Spleen (tissue), 7 donors: ENCODE data around the gene DKK3.

Source experiments
- POLR2A ChIP-seq, 3 donors: fragments of 450-650 bp; IDR thresholded peaks; one replicate each; pipeline ENCODE4 v1.5.1; 2017; ENCODE audit warnings: antibody characterized with exemption in 3 of 3, mild to moderate bottlenecking in 1 of 3
- TF ChIP-seq, protein P1 (sequence below), 11 experiments: fragments of 200-600 bp in 7 of 11; fragments of 450-650 bp in 4 of 11; sonication (generic) in 4 of 11; IDR thresholded peaks in 8 of 11; conservative IDR thresholded peaks in 3 of 11; 1 replicate in 7 of 11; 2 replicates in 4 of 11; pipeline versions ENCODE4 v1.4.0 to v1.8.0; 2016 to 2021; ENCODE audit warnings: antibody characterized with exemption in 11 of 11, inconsistent platforms in 4 of 11, mild to moderate bottlenecking in 1 of 11
- donor health status: DM: no; HTN: no; CAD: no; lungs with moderate emphysema.
- donor health status: DM: no; HTN: no; CAD: no.
- donor health status: DM: no; HTN: no; CAD: no.

- TF ChIP-seq POLR2A (IDR thresholded peaks at IDR 0.05): no peak
- TF ChIP-seq, protein P1, sequence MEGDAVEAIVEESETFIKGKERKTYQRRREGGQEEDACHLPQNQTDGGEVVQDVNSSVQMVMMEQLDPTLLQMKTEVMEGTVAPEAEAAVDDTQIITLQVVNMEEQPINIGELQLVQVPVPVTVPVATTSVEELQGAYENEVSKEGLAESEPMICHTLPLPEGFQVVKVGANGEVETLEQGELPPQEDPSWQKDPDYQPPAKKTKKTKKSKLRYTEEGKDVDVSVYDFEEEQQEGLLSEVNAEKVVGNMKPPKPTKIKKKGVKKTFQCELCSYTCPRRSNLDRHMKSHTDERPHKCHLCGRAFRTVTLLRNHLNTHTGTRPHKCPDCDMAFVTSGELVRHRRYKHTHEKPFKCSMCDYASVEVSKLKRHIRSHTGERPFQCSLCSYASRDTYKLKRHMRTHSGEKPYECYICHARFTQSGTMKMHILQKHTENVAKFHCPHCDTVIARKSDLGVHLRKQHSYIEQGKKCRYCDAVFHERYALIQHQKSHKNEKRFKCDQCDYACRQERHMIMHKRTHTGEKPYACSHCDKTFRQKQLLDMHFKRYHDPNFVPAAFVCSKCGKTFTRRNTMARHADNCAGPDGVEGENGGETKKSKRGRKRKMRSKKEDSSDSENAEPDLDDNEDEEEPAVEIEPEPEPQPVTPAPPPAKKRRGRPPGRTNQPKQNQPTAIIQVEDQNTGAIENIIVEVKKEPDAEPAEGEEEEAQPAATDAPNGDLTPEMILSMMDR (IDR thresholded peaks at IDR 0.05 in 8 of 11, conservative IDR thresholded peaks at IDR 0.05 in 3 of 11): no peak
Measured at GRCh38 chr11:11916981-11917399, 91.4 kb downstream of the DKK3 start.
